Measurements from ENCODE around the gene EFCAB9. TPM values are rescaled to one million over a fixed set of nuclear protein-coding genes. Genes with fewer than 3 reads are reported as not detected.

The EFCAB9 gene
- total and polyA plus RNA-seq, 2 donors (not counting 1 experiment from before 2014, with no cell fraction given), result not detected

DNA sequence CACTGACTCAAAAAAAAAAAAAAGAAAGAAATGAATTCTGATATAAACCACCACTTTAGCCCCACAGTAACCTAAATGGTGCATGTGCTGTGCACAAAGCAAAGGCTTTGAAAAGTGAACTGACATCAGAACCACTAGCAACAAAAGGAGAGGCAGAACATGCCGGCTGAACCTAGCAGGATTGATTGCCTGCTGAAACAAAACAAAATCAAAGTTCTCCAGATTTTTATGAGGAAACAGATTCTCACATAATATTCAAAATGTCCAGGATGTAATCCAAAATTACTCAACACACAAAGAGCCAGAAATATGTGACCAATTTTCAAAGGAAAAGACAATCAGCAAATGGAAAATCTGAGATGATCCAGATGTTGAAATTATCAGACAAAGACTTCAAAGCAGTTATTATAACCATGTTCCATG, 51.7 kb downstream of the EFCAB9 start:
- Histone ChIP-seq H3K9me3 (ENCODE audit: control insufficient read depth, insufficient read depth, low read depth, low read length) (no peaks in the 10 kb centered on the region), H3K27me3 (ENCODE audit: control insufficient read depth, insufficient read depth, low read length) (no peaks in the 10 kb centered on the region), H3K4me2 (ENCODE audit: extremely low read depth, insufficient read depth, low read length) (peak overlapping the region; percentile 8), H2AFZ (ENCODE audit: low read length) (no peak overlapping the region), H3K79me2 (ENCODE audit: control insufficient read depth, insufficient read depth, low read length) (peaks cover 13% of the 10 kb centered on the region), H3K27ac (ENCODE audit: insufficient read depth, low read length) (no peak overlapping the region), H3K4me3 (replicated peaks in 1 of 4; ENCODE audit: control extremely low read depth in 1 of 4, insufficient read depth in 1 of 4, low read depth in 3 of 4, low read length in 4 of 4) (no peak overlapping the region), H3K4me1 (ENCODE audit: control insufficient read depth, extremely low read depth, insufficient read depth, low read length) (no peaks in the 10 kb centered on the region), H4K20me1 (ENCODE audit: control insufficient read depth, extremely low read depth, insufficient read depth, low read length) (no peaks in the 10 kb centered on the region), H3K9ac (ENCODE audit: insufficient read depth, low read length) (no peak overlapping the region), H3K36me3 (ENCODE audit: control insufficient read depth, insufficient read depth, low read length) (peaks cover 2% of the 10 kb centered on the region)
- TF ChIP-seq, protein P1, sequence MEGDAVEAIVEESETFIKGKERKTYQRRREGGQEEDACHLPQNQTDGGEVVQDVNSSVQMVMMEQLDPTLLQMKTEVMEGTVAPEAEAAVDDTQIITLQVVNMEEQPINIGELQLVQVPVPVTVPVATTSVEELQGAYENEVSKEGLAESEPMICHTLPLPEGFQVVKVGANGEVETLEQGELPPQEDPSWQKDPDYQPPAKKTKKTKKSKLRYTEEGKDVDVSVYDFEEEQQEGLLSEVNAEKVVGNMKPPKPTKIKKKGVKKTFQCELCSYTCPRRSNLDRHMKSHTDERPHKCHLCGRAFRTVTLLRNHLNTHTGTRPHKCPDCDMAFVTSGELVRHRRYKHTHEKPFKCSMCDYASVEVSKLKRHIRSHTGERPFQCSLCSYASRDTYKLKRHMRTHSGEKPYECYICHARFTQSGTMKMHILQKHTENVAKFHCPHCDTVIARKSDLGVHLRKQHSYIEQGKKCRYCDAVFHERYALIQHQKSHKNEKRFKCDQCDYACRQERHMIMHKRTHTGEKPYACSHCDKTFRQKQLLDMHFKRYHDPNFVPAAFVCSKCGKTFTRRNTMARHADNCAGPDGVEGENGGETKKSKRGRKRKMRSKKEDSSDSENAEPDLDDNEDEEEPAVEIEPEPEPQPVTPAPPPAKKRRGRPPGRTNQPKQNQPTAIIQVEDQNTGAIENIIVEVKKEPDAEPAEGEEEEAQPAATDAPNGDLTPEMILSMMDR (conservative IDR thresholded peaks at IDR 0.05 in 1 of 2, IDR thresholded peaks at IDR 0.05 in 1 of 2; ENCODE audit: low read depth in 1 of 2, low read length in 2 of 2), result no peak
- no peak for TF ChIP-seq EZH2 (IDR thresholded peaks at IDR 0.05; ENCODE audit: low read length, missing control alignments)
- DNase-seq (ENCODE audit: low read depth in 2 of 2), result peak; percentile 11 to 42

DNA sequence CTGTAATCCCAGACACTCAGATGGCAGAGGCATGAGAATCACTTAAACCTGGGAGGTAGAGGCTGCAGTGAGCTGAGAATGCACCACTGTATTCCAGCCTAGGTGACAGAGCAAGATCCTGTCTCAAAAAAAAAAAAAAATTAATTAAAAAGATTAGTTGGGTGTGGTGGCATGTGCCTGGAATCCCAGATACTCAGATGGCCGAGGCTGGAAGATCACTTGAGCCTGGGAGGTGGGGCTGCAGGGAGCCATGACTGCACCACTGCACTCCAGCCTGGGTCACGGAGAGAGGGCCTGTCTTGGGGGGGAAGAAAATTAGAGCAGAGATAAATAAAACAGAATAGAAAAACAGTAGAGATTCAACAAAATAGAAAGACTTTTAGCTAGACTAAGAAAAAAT, 54.7 kb downstream of the EFCAB9 start:
- Histone ChIP-seq H3K27me3 (ENCODE audit: control insufficient read depth, insufficient read depth, low read length) (no peaks in the 10 kb centered on the region), H3K79me2 (ENCODE audit: control insufficient read depth, insufficient read depth, low read length) (peaks cover 9% of the 10 kb centered on the region), H3K4me2 (ENCODE audit: extremely low read depth, insufficient read depth, low read length) (no peak overlapping the region), H4K20me1 (ENCODE audit: control insufficient read depth, extremely low read depth, insufficient read depth, low read length) (no peaks in the 10 kb centered on the region), H3K36me3 (ENCODE audit: control insufficient read depth, insufficient read depth, low read length) (no peaks in the 10 kb centered on the region), H3K9ac (ENCODE audit: insufficient read depth, low read length) (no peak overlapping the region), H2AFZ (ENCODE audit: low read length) (no peak overlapping the region), H3K27ac (ENCODE audit: insufficient read depth, low read length) (no peak overlapping the region), H3K4me3 (replicated peaks in 1 of 4; ENCODE audit: control extremely low read depth in 1 of 4, insufficient read depth in 1 of 4, low read depth in 3 of 4, low read length in 4 of 4) (no peak overlapping the region), H3K4me1 (ENCODE audit: control insufficient read depth, extremely low read depth, insufficient read depth, low read length) (no peaks in the 10 kb centered on the region), H3K9me3 (ENCODE audit: control insufficient read depth, insufficient read depth, low read depth, low read length) (no peaks in the 10 kb centered on the region)
- DNase-seq (ENCODE audit: low read depth in 2 of 2), result no peak
- TF ChIP-seq, protein P1 (conservative IDR thresholded peaks at IDR 0.05 in 1 of 2, IDR thresholded peaks at IDR 0.05 in 1 of 2; ENCODE audit: low read depth in 1 of 2, low read length in 2 of 2), result no peak
- no peak for TF ChIP-seq EZH2 (IDR thresholded peaks at IDR 0.05; ENCODE audit: low read length, missing control alignments)

DNA sequence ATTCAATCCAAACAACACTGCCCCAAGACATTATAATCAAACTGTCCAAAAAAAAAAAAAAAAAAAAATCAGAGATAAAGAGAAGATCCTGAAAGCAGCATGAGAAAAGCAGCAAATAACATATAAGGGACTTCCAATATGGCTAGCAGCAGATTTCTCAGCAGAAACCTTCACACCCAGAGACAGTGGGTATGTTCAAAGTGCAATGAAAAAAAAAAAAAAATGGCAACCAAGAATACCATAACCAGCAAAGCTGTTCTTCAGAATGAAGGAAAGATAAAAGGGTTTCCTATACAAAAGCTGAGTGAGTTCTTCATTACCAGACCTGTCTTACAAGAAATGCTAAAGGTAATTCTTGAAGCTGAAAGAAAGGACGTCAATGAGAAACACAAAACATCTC, 57.4 kb downstream of the EFCAB9 start:
- no peak for TF ChIP-seq EZH2 (IDR thresholded peaks at IDR 0.05; ENCODE audit: low read length, missing control alignments)
- TF ChIP-seq, protein P1 (conservative IDR thresholded peaks at IDR 0.05 in 1 of 2, IDR thresholded peaks at IDR 0.05 in 1 of 2; ENCODE audit: low read depth in 1 of 2, low read length in 2 of 2), result no peak
- H3K36me3 ChIP-seq (ENCODE audit: control insufficient read depth, insufficient read depth, low read length), result peaks cover 3% of the 10 kb centered on the region
- no peak overlapping the region for H3K4me2 ChIP-seq (ENCODE audit: extremely low read depth, insufficient read depth, low read length)
- H2AFZ ChIP-seq (ENCODE audit: low read length), result no peak overlapping the region
- no peak overlapping the region for H3K27ac ChIP-seq (ENCODE audit: insufficient read depth, low read length)
- H3K79me2 ChIP-seq (ENCODE audit: control insufficient read depth, insufficient read depth, low read length), result peaks cover 6% of the 10 kb centered on the region
- no peaks in the 10 kb centered on the region for H3K9me3 ChIP-seq (ENCODE audit: control insufficient read depth, insufficient read depth, low read depth, low read length)
- no peaks in the 10 kb centered on the region for H4K20me1 ChIP-seq (ENCODE audit: control insufficient read depth, extremely low read depth, insufficient read depth, low read length)
- no peak overlapping the region for H3K4me3 ChIP-seq (replicated peaks in 1 of 4; ENCODE audit: control extremely low read depth in 1 of 4, insufficient read depth in 1 of 4, low read depth in 3 of 4, low read length in 4 of 4)
- H3K4me1 ChIP-seq (ENCODE audit: control insufficient read depth, extremely low read depth, insufficient read depth, low read length), result no peaks in the 10 kb centered on the region
- DNase-seq (ENCODE audit: low read depth in 2 of 2), result no peak
- H3K27me3 ChIP-seq (ENCODE audit: control insufficient read depth, insufficient read depth, low read length), result no peaks in the 10 kb centered on the region
- H3K9ac ChIP-seq (ENCODE audit: insufficient read depth, low read length), result no peak overlapping the region
